Epithelial cell of esophagus (primary cell): Measurements from ENCODE around the gene NUMBL.

ENCODE experiments used
- DNase-seq: peaks from one replicate; pipeline ENCODE4 v3.0.0; 2010; ENCODE audit warnings: low read depth
- H3K4me3 ChIP-seq: 2 replicates; pipeline ENCODE4 v1.5.1; 2011; ENCODE audit warnings: mild to moderate bottlenecking, low read length, control low read depth
- TF ChIP-seq, protein P1 (sequence below): IDR thresholded peaks from 2 replicates; pipeline ENCODE4 v1.5.1; 2011; ENCODE audit warnings: low read depth, mild to moderate bottlenecking, low read length, control low read depth, inconsistent platforms; ENCODE audit not compliant: insufficient read depth; ENCODE audit errors: missing control alignments

NUMBL gene

GRCh38 chr19:40621966-40622772 is 68.3 kb downstream of the NUMBL start:
- no peak overlapping the region for H3K4me3 ChIP-seq
- DNase-seq = no peak
- TF ChIP-seq, protein P1, sequence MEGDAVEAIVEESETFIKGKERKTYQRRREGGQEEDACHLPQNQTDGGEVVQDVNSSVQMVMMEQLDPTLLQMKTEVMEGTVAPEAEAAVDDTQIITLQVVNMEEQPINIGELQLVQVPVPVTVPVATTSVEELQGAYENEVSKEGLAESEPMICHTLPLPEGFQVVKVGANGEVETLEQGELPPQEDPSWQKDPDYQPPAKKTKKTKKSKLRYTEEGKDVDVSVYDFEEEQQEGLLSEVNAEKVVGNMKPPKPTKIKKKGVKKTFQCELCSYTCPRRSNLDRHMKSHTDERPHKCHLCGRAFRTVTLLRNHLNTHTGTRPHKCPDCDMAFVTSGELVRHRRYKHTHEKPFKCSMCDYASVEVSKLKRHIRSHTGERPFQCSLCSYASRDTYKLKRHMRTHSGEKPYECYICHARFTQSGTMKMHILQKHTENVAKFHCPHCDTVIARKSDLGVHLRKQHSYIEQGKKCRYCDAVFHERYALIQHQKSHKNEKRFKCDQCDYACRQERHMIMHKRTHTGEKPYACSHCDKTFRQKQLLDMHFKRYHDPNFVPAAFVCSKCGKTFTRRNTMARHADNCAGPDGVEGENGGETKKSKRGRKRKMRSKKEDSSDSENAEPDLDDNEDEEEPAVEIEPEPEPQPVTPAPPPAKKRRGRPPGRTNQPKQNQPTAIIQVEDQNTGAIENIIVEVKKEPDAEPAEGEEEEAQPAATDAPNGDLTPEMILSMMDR = no peak

DNA sequence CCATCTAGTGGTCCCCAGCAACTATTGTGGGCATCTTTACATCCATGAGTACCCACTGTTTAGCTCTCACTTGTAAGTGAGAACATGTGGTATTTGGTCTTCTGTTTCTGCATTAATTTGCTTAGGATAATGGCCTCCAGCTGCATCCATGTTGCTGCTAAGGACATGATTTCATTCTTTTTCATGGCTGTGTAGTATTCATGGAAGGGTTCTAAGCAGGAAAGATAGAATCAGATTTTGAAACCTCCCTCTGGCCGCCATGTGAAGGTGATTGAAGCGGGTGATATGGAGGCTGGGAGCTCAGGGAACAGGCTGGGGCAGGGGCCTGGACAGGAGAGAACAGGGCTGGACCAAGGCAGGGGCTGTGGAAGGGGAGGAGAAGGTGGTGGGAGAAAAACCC is 69.2 kb downstream of the NUMBL start:
- TF ChIP-seq, protein P1 = no peak
- DNase-seq = no peak
- no peak overlapping the region for H3K4me3 ChIP-seq

DNA sequence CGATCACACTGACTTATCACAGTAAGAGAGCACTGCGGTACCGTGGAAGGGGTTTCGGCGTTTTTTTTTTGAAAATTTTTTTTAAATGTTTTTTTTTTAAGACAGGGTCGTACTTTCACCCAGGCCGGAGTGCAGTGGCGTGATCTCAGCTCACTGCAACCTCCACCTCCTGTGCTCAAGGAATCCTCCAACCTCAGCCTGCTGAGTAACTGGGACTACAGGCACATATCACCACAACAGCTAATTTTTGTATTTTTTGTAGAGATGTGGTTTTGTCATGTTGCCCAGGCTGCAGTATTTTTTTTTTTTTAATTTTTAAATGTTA is 70.3 kb downstream of the NUMBL start:
- TF ChIP-seq, protein P1 = no peak
- H3K4me3 ChIP-seq = no peak overlapping the region
- DNase-seq = no peak

DNA sequence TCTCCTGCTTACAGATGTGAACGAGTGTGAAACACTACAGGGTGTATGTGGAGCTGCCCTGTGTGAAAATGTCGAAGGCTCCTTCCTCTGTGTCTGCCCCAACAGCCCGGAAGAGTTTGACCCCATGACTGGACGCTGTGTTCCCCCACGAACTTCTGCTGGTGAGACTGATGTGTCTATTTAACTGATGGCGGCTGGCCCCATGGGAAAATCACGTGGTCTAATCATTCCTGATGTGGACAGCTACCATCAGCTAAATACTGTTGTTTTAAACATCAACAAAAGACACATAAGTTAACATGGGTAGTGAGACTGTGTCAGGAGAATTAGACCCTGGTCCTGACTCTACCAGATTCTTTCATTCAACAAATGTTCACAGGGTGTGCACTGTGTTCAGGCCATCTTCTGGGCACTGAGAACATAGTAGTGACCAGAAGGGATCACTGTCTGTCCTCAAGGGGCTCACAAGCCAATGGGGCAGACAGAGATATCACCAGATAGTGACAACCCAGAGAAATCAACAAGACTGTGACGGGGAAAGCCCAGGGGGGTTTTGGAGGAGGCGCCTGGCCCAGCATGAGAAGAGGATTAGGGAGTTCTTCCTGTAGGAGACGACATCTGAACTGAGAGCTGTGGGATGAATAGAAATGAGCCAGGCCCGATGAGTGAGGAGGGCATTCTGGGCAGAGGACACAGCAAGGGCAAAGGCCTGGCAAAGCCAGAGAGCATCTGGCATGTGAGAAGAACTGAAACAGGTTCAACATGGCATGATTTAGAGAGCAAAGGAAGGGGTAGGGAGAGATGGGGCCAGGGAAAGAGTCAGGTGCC is 70.9 kb downstream of the NUMBL start:
- H3K4me3 ChIP-seq = no peak overlapping the region
- TF ChIP-seq, protein P1 = no peak
- no peak for DNase-seq

- DNase-seq = no peak
- TF ChIP-seq, protein P1 = no peak
- H3K4me3 ChIP-seq = no peak overlapping the region
These were observed 72.5 kb downstream of the NUMBL start for GRCh38 chr19:40617961-40618360.

- DNase-seq = no peak
- TF ChIP-seq, protein P1 = no peak
- H3K4me3 ChIP-seq = no peak overlapping the region
These were observed 73.5 kb downstream of the NUMBL start for GRCh38 chr19:40616941-40617340.
